Nucleus accumbens (tissue), 56 donors: ENCODE results near the gene FZD8.

ENCODE experiments used
- DNase-seq, 56 donors: peaks; one replicate each; lab custom pipeline; 2025; lab: John Stamatoyannopoulos, UW

Gene FZD8

DNA sequence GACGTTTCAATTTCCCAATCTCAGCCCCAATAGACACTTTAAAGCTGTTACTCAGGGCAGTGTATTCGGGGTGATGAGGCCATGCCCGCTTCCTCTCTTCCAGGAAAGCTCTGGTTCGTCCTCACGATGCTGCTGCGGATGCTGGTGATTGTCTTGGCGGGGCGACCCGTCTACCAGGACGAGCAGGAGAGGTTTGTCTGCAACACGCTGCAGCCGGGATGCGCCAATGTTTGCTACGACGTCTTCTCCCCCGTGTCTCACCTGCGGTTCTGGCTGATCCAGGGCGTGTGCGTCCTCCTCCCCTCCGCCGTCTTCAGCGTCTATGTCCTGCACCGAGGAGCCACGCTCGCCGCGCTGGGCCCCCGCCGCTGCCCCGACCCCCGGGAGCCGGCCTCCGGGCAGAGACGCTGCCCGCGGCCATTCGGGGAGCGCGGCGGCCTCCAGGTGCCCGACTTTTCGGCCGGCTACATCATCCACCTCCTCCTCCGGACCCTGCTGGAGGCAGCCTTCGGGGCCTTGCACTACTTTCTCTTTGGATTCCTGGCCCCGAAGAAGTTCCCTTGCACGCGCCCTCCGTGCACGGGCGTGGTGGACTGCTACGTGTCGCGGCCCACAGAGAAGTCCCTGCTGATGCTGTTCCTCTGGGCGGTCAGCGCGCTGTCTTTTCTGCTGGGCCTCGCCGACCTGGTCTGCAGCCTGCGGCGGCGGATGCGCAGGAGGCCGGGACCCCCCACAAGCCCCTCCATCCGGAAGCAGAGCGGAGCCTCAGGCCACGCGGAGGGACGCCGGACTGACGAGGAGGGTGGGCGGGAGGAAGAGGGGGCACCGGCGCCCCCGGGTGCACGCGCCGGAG, 34.4 kb downstream of the FZD8 start:
- DNase-seq, result no peak

DNA sequence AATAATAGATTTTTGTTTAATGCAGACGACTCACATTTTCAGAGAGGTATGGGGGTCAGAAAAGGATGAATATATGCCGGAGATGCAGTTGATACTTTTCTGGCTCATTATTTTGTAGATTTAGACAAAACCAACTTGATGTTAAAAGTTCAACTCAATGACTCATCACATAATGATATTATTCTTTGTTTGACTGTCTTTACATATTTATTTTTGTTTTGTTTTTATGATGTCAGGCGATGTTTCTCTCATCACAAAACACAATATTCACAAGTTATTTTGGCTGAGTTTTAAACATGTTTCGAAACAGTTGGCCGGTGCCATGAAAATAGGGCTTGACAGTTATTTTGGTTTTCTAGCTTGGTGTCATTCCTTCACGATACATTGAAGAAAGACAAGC, 35.7 kb downstream of the FZD8 start:
- no peak for DNase-seq

DNA sequence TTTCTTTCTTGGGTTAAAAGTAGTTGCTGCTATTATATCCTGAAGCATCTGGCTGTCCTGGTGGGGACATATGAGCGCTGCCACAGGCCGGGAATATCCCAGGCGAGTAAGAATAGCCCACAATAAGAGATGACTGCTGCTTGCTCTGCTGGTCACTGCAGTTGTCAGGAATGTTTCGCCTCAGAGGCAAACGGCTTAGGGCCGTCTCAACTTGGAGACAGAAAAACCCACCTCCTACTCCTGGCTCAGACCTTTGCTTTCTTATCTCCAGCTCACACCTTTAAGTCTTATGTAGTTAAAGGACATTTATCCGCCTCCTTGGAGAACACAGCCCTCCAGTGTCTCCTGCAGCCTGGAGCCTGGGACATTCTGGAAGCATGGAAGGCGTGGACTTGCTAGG, 36.9 kb downstream of the FZD8 start, which contains the start of gene GJD4:
Gene GJD4, plus strand, starts transcription at position 151 of the 400 bp plus-strand sequence. Its CDS starts 227 bp downstream, at position 378.
- no peak for DNase-seq

DNA sequence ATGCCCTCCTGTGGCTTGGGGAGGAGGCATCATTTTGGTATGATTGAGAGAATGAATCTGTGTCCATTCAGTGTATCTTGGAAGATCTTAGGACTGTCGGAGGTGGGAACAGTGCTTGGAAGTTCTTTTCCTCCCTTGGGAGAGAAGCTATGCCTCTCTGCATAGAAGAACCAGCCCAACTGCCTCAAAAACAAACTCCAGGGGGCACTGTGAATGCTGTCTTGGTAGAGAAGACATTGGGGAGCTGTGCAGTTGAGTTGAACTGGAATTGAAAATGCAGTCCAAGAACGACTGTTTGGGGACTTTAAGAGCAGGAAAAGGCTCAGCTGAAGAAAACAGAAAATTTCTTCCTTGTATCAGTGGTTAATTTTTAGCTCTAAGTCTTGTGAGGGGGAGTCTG, 41.9 kb downstream of the FZD8 start:
- no peak for DNase-seq

DNA sequence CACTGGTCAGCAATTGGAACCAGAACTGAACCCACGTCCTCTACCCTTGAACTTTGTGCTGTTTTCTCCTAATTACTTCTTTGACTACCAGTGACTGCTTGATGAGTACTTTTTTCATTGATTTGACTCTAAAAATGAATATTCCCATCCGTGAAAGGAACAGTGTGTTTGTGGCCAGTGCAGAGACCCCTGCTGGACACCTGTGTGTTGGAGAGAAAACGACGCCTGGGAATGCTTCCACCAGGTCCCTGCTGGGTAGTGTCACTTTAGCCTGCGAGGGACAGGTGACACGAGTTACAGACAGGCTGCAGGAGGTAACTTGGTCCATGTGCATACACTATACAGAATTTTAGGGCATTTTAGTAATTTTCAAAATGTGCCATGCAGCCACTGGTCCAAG, 43.7 kb downstream of the FZD8 start:
- DNase-seq, result no peak

DNA sequence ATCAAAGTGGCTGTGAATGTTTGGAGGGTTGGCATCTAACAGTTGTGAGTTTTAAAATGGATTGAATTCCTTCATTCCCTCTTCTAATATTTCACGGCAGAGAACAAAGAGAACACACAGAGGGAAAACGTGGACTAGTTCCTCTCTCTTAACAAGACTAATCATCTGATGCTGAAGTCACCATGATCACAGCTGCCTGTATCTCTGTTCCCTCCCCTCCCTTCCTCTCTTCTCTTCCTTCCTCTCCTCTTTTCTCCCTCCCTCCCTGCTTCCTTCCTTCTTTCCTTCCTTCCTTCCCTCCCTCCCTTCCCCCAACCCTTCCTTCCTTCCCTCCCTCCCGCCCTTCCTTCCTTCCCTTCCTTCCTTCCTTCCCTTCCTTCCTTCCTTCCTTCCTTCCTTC, 47.0 kb downstream of the FZD8 start:
- no peak for DNase-seq

DNA sequence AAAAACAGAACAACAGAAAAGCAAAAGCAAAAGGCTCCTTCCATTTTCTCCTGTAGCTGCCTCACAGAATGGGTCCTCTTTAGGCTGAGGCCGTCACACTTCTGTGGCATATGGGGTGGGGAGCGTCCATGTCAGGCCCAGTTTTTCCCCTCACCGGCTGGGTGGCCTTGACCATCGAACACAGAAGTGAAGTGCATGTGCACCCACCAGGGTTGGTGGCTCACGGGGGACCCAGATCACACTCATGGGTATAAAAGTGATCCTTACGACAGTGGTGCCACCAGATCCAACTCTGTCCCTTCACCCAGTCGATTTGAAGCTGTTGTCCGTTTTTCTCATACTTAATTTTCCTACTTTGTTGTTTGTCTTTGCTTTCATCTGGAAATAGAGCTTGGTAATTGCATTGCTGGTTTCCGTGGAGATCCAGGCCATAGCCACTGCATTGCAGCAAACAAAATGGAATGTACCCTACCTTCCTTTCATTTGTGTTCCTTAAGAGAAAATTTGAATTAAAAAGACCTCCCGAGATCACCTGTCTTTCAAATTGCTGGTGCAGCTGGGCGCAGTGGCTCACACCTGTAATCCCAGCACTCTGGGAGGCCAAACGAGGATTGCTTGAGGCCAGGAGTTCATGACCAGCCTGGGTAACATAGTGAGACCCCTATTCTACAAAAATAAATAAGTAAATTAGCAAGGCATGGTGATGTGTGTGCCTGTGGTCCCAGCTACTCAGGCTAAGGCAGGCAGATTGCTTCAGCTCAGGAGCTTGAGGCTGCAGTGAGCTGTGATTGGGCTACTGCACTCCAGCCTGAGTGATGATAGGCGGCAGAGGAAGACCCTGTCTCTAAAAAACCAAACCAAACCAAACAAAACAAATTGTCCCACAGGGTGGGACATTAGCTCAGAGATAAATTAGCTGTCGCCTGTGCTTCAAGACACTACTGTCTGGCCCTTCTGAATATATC, 47.7 kb downstream of the FZD8 start:
- no peak for DNase-seq

DNA sequence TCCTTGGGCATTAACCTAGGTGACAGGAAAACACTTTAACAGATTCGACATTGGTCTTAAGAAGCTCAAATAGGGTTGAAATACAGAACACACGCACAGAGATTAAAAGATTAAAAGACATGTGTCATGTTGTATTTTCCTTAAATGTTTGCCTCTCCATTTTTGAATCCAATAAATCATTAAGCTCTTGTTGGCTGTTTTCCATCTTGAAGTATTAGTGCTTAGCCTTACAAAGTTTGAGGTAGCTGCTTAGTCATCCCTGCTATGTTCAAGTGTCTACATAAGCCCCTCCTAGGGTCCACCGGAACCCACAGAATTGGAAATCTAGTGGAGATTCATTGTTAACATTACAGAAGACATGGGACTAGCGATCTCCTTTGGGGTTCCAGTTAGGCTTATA, 49.7 kb downstream of the FZD8 start:
- DNase-seq, result no peak

DNA sequence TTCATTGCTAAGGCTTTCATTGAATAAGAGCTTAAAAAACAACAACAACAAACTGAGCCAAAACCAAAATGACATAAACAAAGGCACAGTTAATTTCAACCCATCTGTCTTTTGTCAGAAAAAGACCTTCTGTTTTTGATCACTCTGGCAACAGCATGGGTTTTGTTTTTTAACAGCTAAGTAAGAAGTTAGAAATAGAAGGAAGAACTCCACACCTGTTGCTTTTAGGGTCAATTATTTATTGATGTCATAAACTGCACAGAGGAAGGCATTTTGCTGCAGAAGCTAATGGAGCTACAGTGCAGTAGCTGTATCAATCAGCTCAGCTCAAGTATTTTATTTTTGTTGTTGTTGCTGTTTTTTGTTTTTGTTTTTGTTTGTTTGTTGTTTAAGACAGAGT, 53.3 kb downstream of the FZD8 start:
- no peak for DNase-seq
